GM23338 (cell line): ENCODE data around the gene NRP1. TPM values are rescaled to one million over a fixed set of nuclear protein-coding genes. Genes with fewer than 3 reads are reported as not detected.
A peak's percentile ranks its signal among the peaks of the same experiment; 100 is the strongest.

Experiments used
- ATAC-seq: fragments of 200-7000 bp; cut with Tn5 transposase; 3 replicates; pipeline ENCODE4 v1.9.1; 2020
- DNase-seq: peaks from one replicate; pipeline ENCODE4 v3.0.0-alpha.2; 2015; ENCODE audit warnings: low spot score
- H2AFZ ChIP-seq: fragments of 200-600 bp; sonication (generic); 2 replicates; pipeline ENCODE4 v1.8.0; 2016; ENCODE audit warnings: antibody characterized with exemption, mild to moderate bottlenecking, moderate library complexity
- H3F3A ChIP-seq: fragments of 200-600 bp; sonication (generic); replicated peaks from 2 replicates; pipeline ENCODE4 v1.8.0; 2017; ENCODE audit warnings: antibody characterized with exemption, mixed run types, low read depth
- H3K27ac ChIP-seq: fragments of 200-600 bp; sonication (generic); 2 replicates; pipeline ENCODE4 v1.6.1; 2016; ENCODE audit warnings: low read depth
- H3K27me3 ChIP-seq: fragments of 200-600 bp; sonication (generic); 2 replicates; pipeline ENCODE4 v1.8.0; 2016; ENCODE audit warnings: mild to moderate bottlenecking, mixed run types, moderate library complexity; ENCODE audit not compliant: insufficient read depth
- H3K36me3 ChIP-seq: fragments of 200-600 bp; sonication (generic); 2 replicates; pipeline ENCODE4 v1.8.0; 2016; ENCODE audit warnings: mild to moderate bottlenecking; ENCODE audit not compliant: insufficient read depth
- H3K4me1 ChIP-seq: fragments of 200-600 bp; sonication (generic); 2 replicates; pipeline ENCODE4 v1.8.0; 2016; ENCODE audit warnings: mild to moderate bottlenecking, moderate library complexity; ENCODE audit not compliant: insufficient read depth
- H3K4me2 ChIP-seq: fragments of 200-600 bp; sonication (generic); 2 replicates; pipeline ENCODE4 v1.7.1; 2017; ENCODE audit warnings: mixed run types
- H3K4me3 ChIP-seq: fragments of 200-600 bp; sonication (generic); 2 replicates; pipeline ENCODE4 v1.6.1; 2016; ENCODE audit warnings: mixed run types
- H3K79me2 ChIP-seq: fragments of 200-600 bp; sonication (generic); replicated peaks from 2 replicates; pipeline ENCODE4 v1.8.0; 2017; ENCODE audit warnings: mild to moderate bottlenecking; ENCODE audit not compliant: insufficient read depth
- H3K9me2 ChIP-seq: fragments of 200-600 bp; sonication (generic); 2 replicates; pipeline ENCODE4 v1.8.0; 2017; ENCODE audit not compliant: insufficient read depth
- H4K20me1 ChIP-seq: fragments of 200-600 bp; sonication (generic); replicated peaks from 2 replicates; pipeline ENCODE4 v1.8.0; 2017; ENCODE audit warnings: mild to moderate bottlenecking; ENCODE audit not compliant: insufficient read depth
- H3K27ac Mint-ChIP-seq: 2 replicates; pipeline ENCODE4 v1.8.0; 2020; ENCODE audit warnings: inconsistent platforms, mild to moderate bottlenecking, moderate library complexity, mixed read lengths
- H3K27me3 Mint-ChIP-seq: 3 replicates; pipeline ENCODE4 v1.8.0; 2022; ENCODE audit warnings: low read depth, mild to moderate bottlenecking, moderate library complexity, mixed read lengths, inconsistent platforms; ENCODE audit not compliant: insufficient read depth, poor library complexity
- H3K36me3 Mint-ChIP-seq: 3 replicates; pipeline ENCODE4 v1.8.0; 2021; ENCODE audit warnings: low read depth, mild to moderate bottlenecking, inconsistent platforms, moderate library complexity, mixed read lengths
- H3K4me1 Mint-ChIP-seq: 3 replicates; pipeline ENCODE4 v1.8.0; 2020; ENCODE audit warnings: mild to moderate bottlenecking, inconsistent platforms, mixed read lengths
- H3K4me3 Mint-ChIP-seq: 3 replicates; pipeline ENCODE4 v1.8.0; 2021; ENCODE audit warnings: moderate library complexity, mild to moderate bottlenecking, inconsistent platforms, mixed read lengths
- H3K9me3 Mint-ChIP-seq: 3 replicates; pipeline ENCODE4 v1.8.0; 2020; ENCODE audit warnings: moderate library complexity, mild to moderate bottlenecking, inconsistent platforms, mixed read lengths
- CREB1 ChIP-seq: fragments of 250-450 bp; sonication (Bioruptor Pico); IDR thresholded peaks from 2 replicates; pipeline ENCODE4 v1.5.0; 2020; ENCODE audit warnings: low read depth, mild to moderate bottlenecking, moderate library complexity
- CTCF ChIP-seq, 2 experiments: fragments of 200-600 bp in 1 of 2; sonication (generic) in 1 of 2; conservative IDR thresholded peaks; 2 replicates each; pipeline versions ENCODE4 v1.5.1 to v1.6.1; 2016 to 2017; ENCODE audit warnings: antibody characterized with exemption in 2 of 2, low read depth in 2 of 2, mild to moderate bottlenecking in 2 of 2, moderate library complexity in 1 of 2
- ETS1 ChIP-seq: IDR thresholded peaks from 2 replicates; pipeline ENCODE4 v1.6.1; 2016; ENCODE audit warnings: antibody characterized with exemption
- JUNB ChIP-seq: IDR thresholded peaks from one replicate; pipeline ENCODE4 v1.6.1; 2016; ENCODE audit warnings: antibody characterized with exemption; ENCODE audit not compliant: unreplicated experiment
- POLR2AphosphoS5 ChIP-seq: IDR thresholded peaks from 2 replicates; pipeline ENCODE4 v1.6.1; 2016; ENCODE audit warnings: antibody characterized with exemption, low read depth
- REST ChIP-seq: IDR thresholded peaks from one replicate; pipeline ENCODE4 v1.6.1; 2018; ENCODE audit warnings: antibody characterized with exemption; ENCODE audit not compliant: unreplicated experiment
- STAT1 ChIP-seq: IDR thresholded peaks from one replicate; pipeline ENCODE4 v1.6.1; 2016; ENCODE audit warnings: antibody characterized with exemption; ENCODE audit not compliant: unreplicated experiment
- ZNF114 ChIP-seq: fragments of 250-450 bp; sonication (Bioruptor Pico); IDR thresholded peaks from 2 replicates; pipeline ENCODE4 v1.5.0; 2020; ENCODE audit warnings: mild to moderate bottlenecking, moderate library complexity
- ZNF331 ChIP-seq: fragments of 250-450 bp; sonication (Bioruptor Pico); IDR thresholded peaks from 2 replicates; pipeline ENCODE4 v1.5.0; 2020; ENCODE audit warnings: low read depth, mild to moderate bottlenecking, moderate library complexity
- ZNF462 ChIP-seq: fragments of 250-450 bp; sonication (Bioruptor Pico); IDR thresholded peaks from 2 replicates; pipeline ENCODE4 v1.5.0; 2020; ENCODE audit warnings: mild to moderate bottlenecking, moderate library complexity
- polyA plus RNA-seq: library from polyadenylated mRNA; unstranded; fragments of >200 nt; fragmentation: Nextera tagmentation; extraction: Ambion mirVana; gene quantifications from 2 replicates; pipeline ENCODE4 v1.2.1, GENCODE V29; 2016
- total RNA-seq: library from RNA; depleted of rRNA; stranded (reverse); fragments of >200 nt; shearing (Covaris generic); gene quantifications from 2 replicates; pipeline ENCODE4 v1.2.3, GENCODE V29; 2014

NRP1 gene
- total and polyA plus RNA-seq, 2 experiments from 2014 or later, result 2.9 to 3.5 TPM

GRCh38 chr10:33382921-33383713, 48.6 kb upstream of the NRP1 start:
- no peak overlapping the region for H3K4me3 ChIP-seq
- no peaks in the 10 kb centered on the region for H4K20me1 ChIP-seq
- Mint-ChIP-seq H3K27me3 (no peaks in the 10 kb centered on the region), H3K36me3 (no peaks in the 10 kb centered on the region; the same call in 2 of the 3 replicates), H3K4me3 (no peak overlapping the region), H3K27ac (peak overlapping the region; percentile 22; the same call in 1 of the 2 replicates), H3K4me1 (peaks cover 18% of the 10 kb centered on the region), H3K9me3 (no peaks in the 10 kb centered on the region)
- no peak overlapping the region for H3K4me2 ChIP-seq
- H3K27me3 ChIP-seq, result no peaks in the 10 kb centered on the region
- DNase-seq (no peak), ATAC-seq (no peak)
- no peak overlapping the region for H3K27ac ChIP-seq
- H3K4me1 ChIP-seq, result no peaks in the 10 kb centered on the region
- H2AFZ ChIP-seq, result no peak overlapping the region
- peaks cover 8% of the 10 kb centered on the region; the same call in 1 of the 2 replicates for H3K9me2 ChIP-seq
- H3K79me2 ChIP-seq, result no peaks in the 10 kb centered on the region
- H3K36me3 ChIP-seq, result no peaks in the 10 kb centered on the region
- TF ChIP-seq ZNF331 (no peak), CREB1 (CRISPR knock-in tag) (no peak), JUNB (no peak), REST (no peak), STAT1 (no peak), ZNF114 (CRISPR knock-in tag) (no peak), POLR2AphosphoS5 (no peak), ETS1 (no peak), ZNF462 (no peak), CTCF (conservative IDR thresholded peaks at IDR 0.05; ENCODE audit: low read depth in 2 of 2) (no peak)
- H3F3A ChIP-seq, result no peaks in the 10 kb centered on the region
